Lung microvascular endothelial cell (primary cell): ENCODE results near the gene BAZ1B. TPM values are rescaled to one million over a fixed set of nuclear protein-coding genes. Genes with fewer than 3 reads are reported as not detected.

Experiments used
- total RNA-seq: library from RNA; depleted of rRNA; stranded (reverse); fragments of >200 nt; gene quantifications from 2 replicates; pipeline ENCODE4 v1.2.1, GENCODE V29; 2014

BAZ1B gene
- total RNA-seq, 1 donor from 2014 or later = 34.1 TPM

Other genes starting within 250 kb of the BAZ1B start
- 0.60 and 1.7 TPM in 2 replicates for gene NSUN5, start 213.5 kb downstream of the BAZ1B start, total RNA-seq
- not detected in 2 replicates for gene TRIM50, start 194.2 kb downstream of the BAZ1B start, total RNA-seq
- not detected in 2 replicates for gene FKBP6, start 194.1 kb downstream of the BAZ1B start, total RNA-seq
- gene FZD9, start 88.5 kb downstream of the BAZ1B start, total RNA-seq = 4.4 and 5.4 TPM in 2 replicates
- 17.2 and 22.6 TPM in 2 replicates for gene BCL7B, start 35.4 kb upstream of the BAZ1B start, total RNA-seq
- 37.0 and 40.7 TPM in 2 replicates for gene TBL2, start 56.3 kb upstream of the BAZ1B start, total RNA-seq
- gene MLXIPL, start 102.2 kb upstream of the BAZ1B start, total RNA-seq = not detected in 2 replicates
- 2.6 and 2.8 TPM in 2 replicates for gene VPS37D, start 145.5 kb upstream of the BAZ1B start, total RNA-seq
- 1.7 and 2.4 TPM in 2 replicates for gene DNAJC30, start 161.2 kb upstream of the BAZ1B start, total RNA-seq
- 30.6 and 31.2 TPM in 2 replicates for gene BUD23, start 161.3 kb upstream of the BAZ1B start, total RNA-seq
- gene STX1A, start 197.4 kb upstream of the BAZ1B start, total RNA-seq = 4.0 and 7.2 TPM in 2 replicates
- gene ABHD11, start 216.5 kb upstream of the BAZ1B start, total RNA-seq = 5.2 and 7.2 TPM in 2 replicates
- gene CLDN3, start 248.0 kb upstream of the BAZ1B start, total RNA-seq = 0.44 and 0.60 TPM in 2 replicates